Endothelial cell of umbilical vein (primary cell): Measurements from ENCODE around the gene DBI. TPM values are rescaled to one million over a fixed set of nuclear protein-coding genes. Genes with fewer than 3 reads are reported as not detected.

Experiments
- BruUV-seq: library from RNA; stranded (reverse); fragments of 400-500 nt; replicated peaks from 2 replicates; lab custom pipeline; 2021; lab: Mats Ljungman, UMichigan
- CTCF ChIA-PET: fragments of 300-600, 350-600 bp; sonication (Branson Sonifier 250); formaldehyde crosslinking; loops from one replicate; lab custom pipeline; 2021; ENCODE audit warnings: antibody characterized with exemption, inconsistent platforms; lab: Charles Lee
- POLR2A ChIA-PET: fragments of 300-600, 350-600 bp; sonication (Branson Sonifier 250); formaldehyde crosslinking; loops from one replicate; lab custom pipeline; 2021; ENCODE audit warnings: antibody characterized with exemption, inconsistent platforms; lab: Charles Lee
- DNase-seq: peaks from one replicate; pipeline ENCODE4 v3.0.0-alpha.2; 2011; ENCODE audit warnings: low read depth, low spot score
- FAIRE-seq: peaks from 2 replicates; lab custom pipeline; 2011; peaks lifted over from hg19 to GRCh38; lab: Jason Lieb, UNC
- H2AFZ ChIP-seq: 2 replicates; pipeline ENCODE4 v1.6.0; 2012; ENCODE audit warnings: low read depth, low read length, control low read depth, inconsistent platforms
- H3K27ac ChIP-seq: 2 replicates; pipeline ENCODE4 v1.5.1; 2011; ENCODE audit warnings: low read depth, mild to moderate bottlenecking, control low read depth, low read length, moderate library complexity; ENCODE audit not compliant: insufficient read depth
- H3K27me3 ChIP-seq, 2 experiments: 2 replicates each; pipeline versions ENCODE4 v1.6.0 to v1.6.1; 2011; ENCODE audit warnings: low read length in 2 of 2, mixed read lengths in 1 of 2; ENCODE audit not compliant: control insufficient read depth in 2 of 2, insufficient read depth in 2 of 2
- H3K36me3 ChIP-seq, 2 experiments: 2 replicates in 1 of 2; 3 replicates in 1 of 2; pipeline ENCODE4 v1.5.1; 2011; ENCODE audit warnings: low read length in 2 of 2, mild to moderate bottlenecking in 1 of 2, moderate library complexity in 1 of 2; ENCODE audit not compliant: control insufficient read depth in 2 of 2, insufficient read depth in 2 of 2; ENCODE audit errors: extremely low read depth in 1 of 2
- H3K4me1 ChIP-seq: 3 replicates; pipeline ENCODE4 v1.5.1; 2011; ENCODE audit warnings: mild to moderate bottlenecking, low read length; ENCODE audit not compliant: control insufficient read depth, insufficient read depth; ENCODE audit errors: extremely low read depth
- H3K4me2 ChIP-seq: 2 replicates; pipeline ENCODE4 v1.6.1; 2011; ENCODE audit warnings: low read length, control low read depth, mixed read lengths; ENCODE audit not compliant: insufficient read depth
- H3K4me3 ChIP-seq, 3 experiments: fragments of 200-600 bp in 1 of 3; sonication (generic), shearing (Covaris generic) in 1 of 3; replicated peaks in 1 of 3; 2 replicates each; pipeline ENCODE4 v1.5.1; 2011 to 2016; ENCODE audit warnings: control low read depth in 3 of 3, low read length in 3 of 3, mild to moderate bottlenecking in 2 of 3, inconsistent platforms in 1 of 3, low read depth in 1 of 3, moderate library complexity in 1 of 3; ENCODE audit not compliant: insufficient read depth in 1 of 3
- H3K79me2 ChIP-seq: 2 replicates; pipeline ENCODE4 v1.6.0; 2012; ENCODE audit warnings: low read length, inconsistent platforms; ENCODE audit not compliant: control insufficient read depth, insufficient read depth
- H3K9ac ChIP-seq: replicated peaks from 2 replicates; pipeline ENCODE3; 2011; ENCODE audit warnings: low read length, control low read depth; ENCODE audit not compliant: insufficient read depth; ENCODE audit errors: extremely low read depth
- H3K9me1 ChIP-seq: replicated peaks from 3 replicates; pipeline ENCODE4 v1.6.0; 2011; ENCODE audit warnings: mild to moderate bottlenecking, low read length; ENCODE audit not compliant: control insufficient read depth, insufficient read depth; ENCODE audit errors: extremely low read depth
- H3K9me3 ChIP-seq: replicated peaks from 2 replicates; pipeline ENCODE4 v1.5.1; 2012; ENCODE audit warnings: low read length, inconsistent platforms; ENCODE audit not compliant: control insufficient read depth, insufficient read depth
- H4K20me1 ChIP-seq: replicated peaks from 2 replicates; pipeline ENCODE3; 2011; ENCODE audit warnings: mild to moderate bottlenecking, low read length; ENCODE audit not compliant: control insufficient read depth, insufficient read depth; ENCODE audit errors: extremely low read depth
- CTCF ChIP-seq, 2 donors: IDR thresholded peaks; 1 replicate in 1 of 2; 2 replicates in 1 of 2; pipeline ENCODE4 v1.5.1; 2011; ENCODE audit warnings: low read length in 2 of 2, mild to moderate bottlenecking in 2 of 2, moderate library complexity in 2 of 2, control low read depth in 1 of 2, inconsistent platforms in 1 of 2, low read depth in 1 of 2; ENCODE audit not compliant: insufficient read depth in 1 of 2; ENCODE audit errors: extremely low read depth in 1 of 2
- EZH2 ChIP-seq: IDR thresholded peaks from 2 replicates; pipeline ENCODE4 v1.6.1; 2012; ENCODE audit warnings: borderline replicate concordance, low read depth, mild to moderate bottlenecking, moderate library complexity, low read length, inconsistent platforms; ENCODE audit not compliant: severe bottlenecking
- FOS ChIP-seq: IDR thresholded peaks from 2 replicates; pipeline ENCODE4 v1.6.1; 2011; ENCODE audit warnings: mild to moderate bottlenecking, low read length, moderate library complexity, borderline replicate concordance; ENCODE audit not compliant: insufficient read depth
- GATA2 ChIP-seq: IDR thresholded peaks from 2 replicates; pipeline ENCODE4 v1.7.0; 2011; ENCODE audit warnings: low read depth, mild to moderate bottlenecking, moderate library complexity, mixed read lengths, low read length; ENCODE audit not compliant: insufficient read length, insufficient read depth
- JUN ChIP-seq: IDR thresholded peaks from 2 replicates; pipeline ENCODE4 v1.6.1; 2011; ENCODE audit warnings: borderline replicate concordance, low read depth; ENCODE audit not compliant: insufficient read length, insufficient read depth
- MAX ChIP-seq: IDR thresholded peaks from 2 replicates; pipeline ENCODE4 v1.6.1; 2011; ENCODE audit not compliant: insufficient read depth, insufficient read length
- MYC ChIP-seq: IDR thresholded peaks from one replicate; pipeline ENCODE4 v1.6.1; 2011; ENCODE audit warnings: mild to moderate bottlenecking, low read depth, low read length
- POLR2A ChIP-seq: IDR thresholded peaks from 2 replicates; pipeline ENCODE4 v1.6.1; 2012; ENCODE audit warnings: low read depth, mild to moderate bottlenecking, control low read depth, low read length
- POLR2AphosphoS5 ChIP-seq: IDR thresholded peaks from 2 replicates; pipeline ENCODE4 v1.6.1; 2012; ENCODE audit warnings: low read depth, mild to moderate bottlenecking, control low read depth, low read length, moderate library complexity; ENCODE audit not compliant: insufficient read depth
- dilution Hi-C: fragments of 300-500 bp; cut with MboI; formaldehyde crosslinking; loops from one replicate; pipeline ENCODE4 v1.15.0; 2019; ENCODE audit warnings: low sequenced_read_pairs; ENCODE audit not compliant: extremely low pct_ligation_motif_present
- intact Hi-C: fragments of 100-400 bp; cut with micrococcal nuclease; formaldehyde crosslinking; loops from one replicate; pipeline ENCODE4 v1.10.0; 2022
- polyA plus RNA-seq, 4 experiments: library from polyadenylated mRNA; depleted of rRNA in 3 of 4; stranded (reverse) in 3 of 4; unstranded in 1 of 4; fragments of >200 nt; gene quantifications; 2 replicates each; pipeline versions ENCODE4 v1.2.1 to v1.2.3, GENCODE V29; 2011 to 2012; ENCODE audit warnings: missing spikeins in 1 of 4
- total RNA-seq: library from RNA; stranded (reverse); gene quantifications from 2 replicates; pipeline ENCODE4 v1.2.3, GENCODE V29; 2021

The DBI gene
- total and polyA plus RNA-seq, 2 donors (not counting 3 experiments of a cell fraction or from before 2014, with no cell fraction given): 214 to 233 TPM

GRCh38 chr2:119378566-119378965, 11.8 kb downstream of the DBI start:
- CTCF ChIA-PET: interaction anchor here (0.8 to 1.5 kb wide), 2 partner anchors 11 to 98 kb away, joined by 3 read pairs; no protein-coding TSS in a partner anchor

More at GRCh38 chr2:119378566-119378965, 11.8 kb downstream of the DBI start:
- intact Hi-C loops (no loop called here), dilution Hi-C loops (no loop called here)
- Histone ChIP-seq H3K27me3 (peaks cover 4 to 5% of the 10 kb centered on the region in 2 experiments), H3K9me1 (no peaks in the 10 kb centered on the region), H2AFZ (no peak overlapping the region), H3K4me1 (no peaks in the 10 kb centered on the region), H3K4me3 (no peak overlapping the region), H3K9me3 (no peaks in the 10 kb centered on the region), H3K27ac (no peak overlapping the region), H3K79me2 (no peaks in the 10 kb centered on the region), H3K9ac (no peak overlapping the region), H3K4me2 (no peak overlapping the region), H3K36me3 (peaks cover 0 to under 1% of the 10 kb centered on the region in 2 experiments), H4K20me1 (no peaks in the 10 kb centered on the region)
- FAIRE-seq: no peak
- no peak for TF ChIP-seq POLR2A
- no peak for TF ChIP-seq JUN
- no peak for TF ChIP-seq GATA2
- TF ChIP-seq EZH2: no peak
- no peak for TF ChIP-seq CTCF (IDR thresholded peaks at IDR 0.05; ENCODE audit: extremely low read depth in 1 of 2, insufficient read depth in 1 of 2, low read depth in 1 of 2, low read length in 2 of 2)
- no peak for TF ChIP-seq POLR2AphosphoS5
- no peak for TF ChIP-seq FOS
- no peak for TF ChIP-seq MAX
- no peak for TF ChIP-seq MYC
- no TSS peak for BruUV-seq
- DNase-seq: no peak
- POLR2A ChIA-PET: interaction anchor here (0.6 kb wide), 1 partner anchor 17 kb away, joined by 13 read pairs; no protein-coding TSS in a partner anchor
